GM19025 (cell line): ENCODE measurements around the gene KIF5A.
"Not testable (repeated sequence)": the region's sequence is repeated elsewhere in the genome, so short reads cannot be mapped to it uniquely, and the experiment has no call there.

Source experiments
- ATAC-seq: cut with Tn5 transposase; IDR thresholded peaks from one replicate; pipeline ENCODE4 v1.9.1; 2021; ENCODE audit warnings: mild to moderate bottlenecking, low read depth, moderate library complexity; ENCODE audit not compliant: unreplicated experiment

KIF5A gene

DNA sequence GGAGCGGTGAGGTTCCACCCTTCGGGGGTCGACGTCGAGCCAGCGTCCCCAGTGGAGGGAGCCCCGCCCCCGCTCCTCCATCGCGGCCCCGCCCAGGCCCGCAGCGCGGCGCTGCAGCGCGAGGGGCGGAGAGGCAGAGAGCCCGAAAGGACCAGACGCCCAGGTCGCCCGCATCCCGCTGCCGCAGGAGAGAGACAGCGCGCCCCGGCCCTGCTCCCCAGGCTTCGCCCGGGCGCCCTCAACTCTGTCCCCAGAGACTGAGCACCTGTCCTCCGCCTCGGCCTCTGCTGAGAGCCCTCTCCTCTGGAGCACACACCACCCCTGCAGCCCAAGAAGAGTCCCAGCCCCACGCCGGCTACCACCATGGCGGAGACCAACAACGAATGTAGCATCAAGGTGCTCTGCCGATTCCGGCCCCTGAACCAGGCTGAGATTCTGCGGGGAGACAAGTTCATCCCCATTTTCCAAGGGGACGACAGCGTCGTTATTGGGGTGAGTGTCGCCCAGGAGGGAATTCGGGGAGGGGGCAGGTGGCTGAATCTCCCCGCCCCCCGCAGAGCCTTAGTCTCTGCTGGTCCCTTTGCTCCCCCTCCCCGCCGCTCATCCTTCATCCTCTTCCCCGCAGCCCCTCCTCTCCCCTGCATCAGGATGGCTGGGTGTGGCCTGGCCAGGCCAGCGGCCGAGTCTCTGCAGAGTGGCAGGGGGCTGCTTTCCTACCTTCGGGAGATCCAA lies at the start of gene KIF5A:
TSS of gene KIF5A (plus strand) at position 136 of the 732 bp plus-strand sequence. CDS start at position 364, 228 bp downstream.
- no peak for ATAC-seq

DNA sequence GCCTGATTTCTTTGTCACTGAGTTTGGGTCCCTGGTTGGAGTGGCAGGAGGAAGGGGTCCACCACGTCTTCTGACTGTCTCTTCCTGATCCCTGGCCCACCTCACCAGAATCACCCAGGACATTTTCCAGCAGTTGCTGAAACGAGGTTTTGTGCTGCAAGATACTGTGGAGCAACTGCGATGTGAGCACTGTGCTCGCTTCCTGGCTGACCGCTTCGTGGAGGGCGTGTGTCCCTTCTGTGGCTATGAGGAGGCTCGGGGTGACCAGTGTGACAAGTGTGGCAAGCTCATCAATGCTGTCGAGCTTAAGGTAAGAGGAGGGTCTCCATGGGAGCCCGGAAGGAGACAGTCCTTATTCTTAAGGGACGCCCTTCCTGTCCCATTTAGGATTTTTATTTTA lies 49.6 kb upstream of the KIF5A start:
- no peak for ATAC-seq

DNA sequence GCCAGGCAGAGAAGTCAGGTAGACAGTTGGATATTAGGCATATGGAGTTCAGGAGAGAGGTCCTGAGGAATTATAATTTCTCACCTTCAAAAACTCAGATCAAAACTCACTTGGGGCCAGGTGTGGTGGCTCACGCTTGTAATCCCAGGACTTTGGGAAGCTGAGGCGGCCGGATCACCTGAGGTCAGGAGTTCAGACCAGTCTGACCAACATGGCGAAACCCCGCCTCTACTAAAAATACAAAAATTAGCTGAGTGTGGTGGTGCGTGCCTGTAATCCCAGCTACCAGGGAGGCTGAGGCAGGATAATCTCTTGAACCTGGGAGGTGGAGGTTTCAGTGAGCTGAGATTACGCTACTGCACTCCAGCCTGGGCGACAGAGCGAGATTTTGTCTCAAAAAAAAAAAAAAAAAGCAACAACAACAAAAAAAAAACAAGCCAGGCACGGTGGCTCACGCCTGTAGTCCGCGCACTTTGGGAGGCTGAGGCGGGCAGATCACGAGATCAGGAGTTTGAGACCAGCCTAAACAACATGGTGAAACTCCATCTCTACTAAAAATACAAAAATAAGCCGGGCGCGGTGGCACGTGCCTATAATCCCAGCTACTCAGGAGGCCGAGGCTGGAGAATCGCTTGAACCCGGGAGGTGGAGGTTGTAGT lies 47.4 kb upstream of the KIF5A start:
- ATAC-seq: not testable (repeated sequence)

DNA sequence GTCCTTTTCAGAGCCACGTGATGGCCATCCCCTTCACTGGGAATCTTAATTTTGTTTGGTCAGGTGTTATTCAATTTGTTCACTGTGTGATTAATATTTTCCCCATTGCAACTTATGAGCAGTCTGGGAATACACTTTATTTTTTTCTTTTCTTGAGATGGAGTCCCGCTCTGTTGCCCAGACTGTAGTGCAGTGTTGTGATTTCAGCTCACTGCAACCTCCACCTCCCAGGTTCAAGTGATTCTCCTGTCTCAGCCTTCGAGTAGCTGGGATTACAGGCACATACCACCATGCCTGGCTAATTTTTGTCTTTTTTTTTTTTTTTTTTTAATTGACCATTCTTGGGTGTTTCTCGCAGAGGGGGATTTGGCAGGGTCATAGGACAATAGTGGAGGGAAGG lies 43.3 kb upstream of the KIF5A start:
- not testable (repeated sequence) for ATAC-seq

GRCh38 chr12:57507796-57508195 lies 42.0 kb upstream of the KIF5A start:
- not testable (repeated sequence) for ATAC-seq

DNA sequence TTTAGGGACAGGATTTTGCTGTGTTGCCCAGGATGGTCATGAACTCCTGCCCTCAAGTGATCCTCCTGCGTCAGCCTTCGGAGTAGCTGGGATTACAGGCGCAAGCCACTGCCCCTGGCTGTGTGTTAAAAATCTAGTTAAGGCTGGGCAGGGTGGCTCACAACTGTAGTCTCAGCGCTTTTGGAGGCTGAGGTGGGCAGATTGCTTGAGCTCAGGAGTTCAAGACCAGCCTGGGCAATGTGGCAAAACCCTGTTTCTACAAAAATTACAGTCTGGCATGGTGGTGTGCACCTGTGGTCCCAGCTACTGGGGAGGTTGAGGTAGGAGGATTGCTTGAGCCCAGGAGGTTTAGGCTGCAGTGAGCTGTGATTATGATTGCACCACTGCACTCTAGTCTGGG lies 38.7 kb upstream of the KIF5A start:
- ATAC-seq: no peak

- no peak for ATAC-seq
Observed at GRCh38 chr12:57511588-57512325, 38.1 kb upstream of the KIF5A start.

DNA sequence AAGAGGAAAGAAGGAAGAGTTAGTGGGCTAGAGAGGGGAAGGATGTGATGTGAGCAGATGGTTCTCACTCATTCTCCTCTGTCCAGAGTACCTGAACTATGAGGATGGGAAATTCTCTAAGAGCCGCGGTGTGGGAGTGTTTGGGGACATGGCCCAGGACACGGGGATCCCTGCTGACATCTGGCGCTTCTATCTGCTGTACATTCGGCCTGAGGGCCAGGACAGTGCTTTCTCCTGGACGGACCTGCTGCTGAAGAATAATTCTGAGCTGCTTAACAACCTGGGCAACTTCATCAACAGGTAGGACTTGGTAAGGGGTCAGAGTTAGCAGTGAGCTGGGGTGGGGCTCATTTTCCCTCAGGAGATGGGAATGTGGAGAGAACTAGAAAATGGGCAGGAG lies 37.2 kb upstream of the KIF5A start:
- no peak for ATAC-seq

GRCh38 chr12:57513266-57513665 lies 36.6 kb upstream of the KIF5A start:
- ATAC-seq: no peak

DNA sequence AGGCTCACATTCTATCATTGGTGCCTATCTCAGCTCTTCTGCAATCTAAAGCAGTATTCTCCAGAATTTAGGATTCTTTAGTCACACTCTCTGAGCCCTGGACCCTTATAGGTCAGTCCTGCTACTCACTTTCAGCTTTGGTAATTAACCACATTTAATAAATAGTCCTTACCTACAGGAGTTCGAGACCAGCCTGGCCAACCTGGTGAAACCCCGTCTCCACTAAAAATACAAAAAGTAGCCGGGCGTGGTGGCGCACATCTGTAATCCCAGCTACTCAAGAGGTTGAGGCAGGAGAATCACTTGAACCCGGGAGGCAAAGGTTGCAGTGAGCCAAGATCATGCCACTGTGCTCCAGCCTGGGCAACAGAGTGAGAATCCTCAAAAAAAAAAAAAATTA lies 36.2 kb upstream of the KIF5A start:
- not testable (repeated sequence) for ATAC-seq

GRCh38 chr12:57514246-57514645 lies 35.6 kb upstream of the KIF5A start:
- not testable (repeated sequence) for ATAC-seq

GRCh38 chr12:57514720-57515407 lies 35.0 kb upstream of the KIF5A start:
- no peak for ATAC-seq

DNA sequence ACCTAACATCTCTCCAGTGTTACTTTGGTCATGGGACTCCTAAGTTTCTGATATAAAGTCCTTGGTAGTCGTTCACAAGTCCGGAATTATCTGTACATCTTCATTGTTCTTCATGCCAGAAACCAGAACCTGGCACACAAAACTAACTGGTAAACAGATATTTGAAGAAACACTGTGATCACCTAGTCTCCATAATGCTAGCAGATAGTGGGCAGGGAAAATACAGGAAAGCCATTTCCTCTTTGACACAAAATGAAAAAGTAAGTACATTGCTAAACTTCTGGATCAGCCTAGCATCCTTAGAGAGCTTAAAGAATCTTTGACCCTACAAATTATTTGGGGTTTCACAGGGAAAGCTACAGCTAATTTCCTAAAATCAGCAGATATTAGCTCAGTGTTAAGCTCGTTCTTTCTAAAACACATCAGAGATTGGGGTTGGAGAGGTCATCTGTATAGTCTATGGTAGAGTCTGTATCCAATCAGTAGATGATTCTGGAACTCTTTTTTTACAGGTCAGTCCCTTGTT lies 34.4 kb upstream of the KIF5A start:
- ATAC-seq: no peak

- no peak for ATAC-seq
Observed at GRCh38 chr12:57515934-57516541, 33.8 kb upstream of the KIF5A start.

GRCh38 chr12:57516617-57517153 lies 33.2 kb upstream of the KIF5A start:
- no peak for ATAC-seq

DNA sequence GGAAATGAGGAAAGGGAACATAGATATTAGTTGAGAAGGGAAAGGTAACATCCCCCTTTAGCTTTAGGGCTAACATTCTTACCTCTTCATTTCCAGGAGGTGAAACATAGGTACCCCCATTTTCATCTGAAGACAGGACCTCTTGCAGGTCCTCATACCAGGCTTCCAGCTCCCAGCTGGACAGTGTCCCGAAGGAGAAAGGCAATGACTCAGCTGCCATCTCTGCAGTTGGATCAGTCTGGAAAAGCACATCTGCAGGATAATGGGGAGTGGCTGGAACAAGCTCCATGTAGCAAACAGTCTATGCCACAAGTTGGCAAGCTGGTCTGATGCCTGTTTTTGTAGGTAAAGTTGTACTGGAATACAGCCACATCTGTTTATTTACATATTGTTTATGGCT lies 32.7 kb upstream of the KIF5A start:
- ATAC-seq: no peak

- ATAC-seq: not testable (repeated sequence)
Observed at GRCh38 chr12:57517718-57518117, 32.1 kb upstream of the KIF5A start.

DNA sequence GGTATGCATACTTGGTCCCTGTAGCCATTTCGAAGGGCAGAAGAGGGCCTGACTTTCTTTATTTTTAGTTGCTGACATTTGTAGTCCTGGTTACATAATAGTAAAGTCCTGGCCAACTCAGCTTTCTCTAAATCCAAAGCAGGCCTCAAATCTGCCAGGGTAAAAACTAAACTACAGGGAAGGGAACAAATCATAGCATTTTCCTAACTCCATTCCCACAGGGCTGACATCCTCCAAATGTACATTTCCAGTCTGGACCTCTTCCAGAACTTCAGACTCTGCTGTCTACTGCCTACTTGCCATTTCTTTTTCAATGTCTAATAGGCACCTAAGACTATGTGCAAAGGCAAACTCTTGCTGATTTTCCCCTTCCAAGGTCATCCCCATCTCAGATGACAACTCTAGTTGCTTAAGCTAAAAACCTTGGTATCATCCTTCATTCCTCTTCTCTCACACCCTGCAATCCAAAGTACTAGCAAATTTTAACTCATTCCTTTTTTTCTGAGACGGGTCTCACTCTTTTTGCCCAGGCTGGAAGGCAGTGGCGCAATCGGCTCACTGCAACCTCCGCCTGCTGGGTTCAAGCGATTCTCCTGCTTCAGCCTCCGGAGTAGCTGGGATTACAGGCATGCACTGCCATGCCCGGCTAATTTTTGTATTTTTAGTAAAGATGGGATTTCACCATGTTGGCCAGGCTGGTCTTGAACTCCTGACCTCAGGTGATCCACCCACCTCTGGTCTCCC lies 31.5 kb upstream of the KIF5A start:
- no peak for ATAC-seq
